GDM1 (cell line): Measurements from ENCODE around the gene MROH8.
A peak's percentile ranks its signal among the peaks of the same experiment; 100 is the strongest.

ENCODE experiments used
- DNase-seq: peaks from one replicate; lab custom pipeline; 2025; lab: John Stamatoyannopoulos, UW

The MROH8 gene

GRCh38 chr20:37198932-37199660 is 19.7 kb upstream of the MROH8 start:
- DNase-seq: no peak

GRCh38 chr20:37194621-37195417 is 15.5 kb upstream of the MROH8 start:
- no peak for DNase-seq

GRCh38 chr20:37193821-37194220 is 14.5 kb upstream of the MROH8 start:
- no peak for DNase-seq

- no peak for DNase-seq
Measured at GRCh38 chr20:37193226-37193625, 13.9 kb upstream of the MROH8 start.

- peak; percentile 45 for DNase-seq
Measured at GRCh38 chr20:37192137-37192854, 12.9 kb upstream of the MROH8 start.

GRCh38 chr20:37190354-37191112 is 11.2 kb upstream of the MROH8 start:
- DNase-seq: no peak

GRCh38 chr20:37189416-37190016 is 10.2 kb upstream of the MROH8 start:
- DNase-seq: no peak

- DNase-seq: no peak
Measured at GRCh38 chr20:37188787-37189186, 9.4 kb upstream of the MROH8 start.

GRCh38 chr20:37185686-37186085 is 6.3 kb upstream of the MROH8 start:
- no peak for DNase-seq

- no peak for DNase-seq
Measured at GRCh38 chr20:37179683-37180524, 556 bp upstream of the MROH8 start.

- DNase-seq: no peak
Measured at GRCh38 chr20:37172836-37173235, 6.5 kb downstream of the MROH8 start.

GRCh38 chr20:37166867-37167266 is 12.5 kb downstream of the MROH8 start:
- DNase-seq: no peak

- no peak for DNase-seq
Measured at GRCh38 chr20:37165031-37165430, 14.3 kb downstream of the MROH8 start.

- DNase-seq: no peak
Measured at GRCh38 chr20:37163832-37164554, 15.4 kb downstream of the MROH8 start.

- no peak for DNase-seq
Measured at GRCh38 chr20:37162646-37163045, 16.7 kb downstream of the MROH8 start.

- DNase-seq: no peak
Measured at GRCh38 chr20:37161830-37162549, 17.4 kb downstream of the MROH8 start.

GRCh38 chr20:37160683-37161082 is 18.7 kb downstream of the MROH8 start:
- no peak for DNase-seq

- no peak for DNase-seq
Measured at GRCh38 chr20:37158248-37158647, 21.1 kb downstream of the MROH8 start.

- no peak for DNase-seq
Measured at GRCh38 chr20:37155987-37156386, 23.4 kb downstream of the MROH8 start.
